HFFc6 (cell line): ENCODE measurements around the gene ZCCHC7. TPM values are rescaled to one million over a fixed set of nuclear protein-coding genes. Genes with fewer than 3 reads are reported as not detected.
A peak's percentile ranks its signal among the peaks of the same experiment; 100 is the strongest.

Experiments used
- DNase-seq: peaks from one replicate; pipeline ENCODE4 v3.0.0-alpha.2; 2018
- H3K27ac Mint-ChIP-seq: 2 replicates; pipeline ENCODE4 v1.8.0; 2020; ENCODE audit warnings: mild to moderate bottlenecking, mixed read lengths
- H3K27me3 Mint-ChIP-seq: 2 replicates; pipeline ENCODE4 v1.8.0; 2021; ENCODE audit warnings: mild to moderate bottlenecking, moderate library complexity, mixed read lengths; ENCODE audit not compliant: insufficient read depth
- H3K36me3 Mint-ChIP-seq: 2 replicates; pipeline ENCODE4 v1.8.0; 2021; ENCODE audit warnings: low read depth, mixed read lengths
- H3K4me1 Mint-ChIP-seq: 2 replicates; pipeline ENCODE4 v1.8.0; 2020; ENCODE audit warnings: low read depth, mixed read lengths
- H3K4me3 Mint-ChIP-seq: 2 replicates; pipeline ENCODE4 v1.8.0; 2020; ENCODE audit warnings: mild to moderate bottlenecking, moderate library complexity, mixed read lengths
- H3K9me3 Mint-ChIP-seq: 2 replicates; pipeline ENCODE4 v1.8.0; 2020; ENCODE audit warnings: mild to moderate bottlenecking, mixed read lengths
- CTCF ChIP-seq: fragments of 200-600 bp; sonication (generic); IDR thresholded peaks from 2 replicates; pipeline ENCODE4 v1.5.0; 2021; ENCODE audit warnings: antibody characterized with exemption, mild to moderate bottlenecking
- total RNA-seq, 6 experiments: library from RNA; stranded (reverse); fragmentation: NEBNext Ultra II Directional; extraction: Animal tissue kit (Norgen Biotek cat#: 25700); gene quantifications; 2 replicates in 1 of 6; 3 replicates in 5 of 6; pipeline ENCODE4 v1.2.3, GENCODE V29; 2021

ZCCHC7 gene
- total RNA-seq, 6 experiments from 2014 or later = 18.5 to 22.9 (median 18.8) TPM

GRCh38 chr9:37283730-37284325 is 163.5 kb downstream of the ZCCHC7 start:
- DNase-seq = peak; percentile 35
- Mint-ChIP-seq H3K36me3 (peaks cover 4% of the 10 kb centered on the region; the same call in 1 of the 2 replicates), H3K9me3 (no peaks in the 10 kb centered on the region), H3K27ac (peak overlapping the region; percentile 75), H3K4me1 (peaks cover 33% of the 10 kb centered on the region), H3K27me3 (no peaks in the 10 kb centered on the region), H3K4me3 (peak overlapping the region; percentile 16; the same call in 1 of the 2 replicates)
- TF ChIP-seq CTCF = no peak

GRCh38 chr9:37284636-37285035 is 164.3 kb downstream of the ZCCHC7 start:
- Mint-ChIP-seq H3K9me3 (no peaks in the 10 kb centered on the region), H3K36me3 (peaks cover 5% of the 10 kb centered on the region; the same call in 1 of the 2 replicates), H3K4me1 (peaks cover 37% of the 10 kb centered on the region), H3K27me3 (no peaks in the 10 kb centered on the region), H3K4me3 (no peak overlapping the region), H3K27ac (no peak overlapping the region)
- DNase-seq = no peak
- no peak for TF ChIP-seq CTCF

GRCh38 chr9:37286530-37287175 is 166.3 kb downstream of the ZCCHC7 start:
- Mint-ChIP-seq H3K4me1 (peaks cover 43% of the 10 kb centered on the region), H3K9me3 (no peaks in the 10 kb centered on the region)
- no peak for DNase-seq

GRCh38 chr9:37287317-37287716 is 166.9 kb downstream of the ZCCHC7 start:
- H3K27ac Mint-ChIP-seq = no peak overlapping the region
- H3K4me3 Mint-ChIP-seq = no peak overlapping the region
- peaks cover 2% of the 10 kb centered on the region; the same call in 1 of the 2 replicates for H3K27me3 Mint-ChIP-seq
- DNase-seq = no peak
- peaks cover 43% of the 10 kb centered on the region for H3K4me1 Mint-ChIP-seq
- H3K36me3 Mint-ChIP-seq = peaks cover 5% of the 10 kb centered on the region; the same call in 1 of the 2 replicates
- no peaks in the 10 kb centered on the region for H3K9me3 Mint-ChIP-seq
- TF ChIP-seq CTCF = no peak

More at GRCh38 chr9:37286530-37287175, 166.3 kb downstream of the ZCCHC7 start:
- Mint-ChIP-seq H3K27ac (no peak overlapping the region), H3K4me3 (no peak overlapping the region), H3K36me3 (peaks cover 5% of the 10 kb centered on the region; the same call in 1 of the 2 replicates), H3K27me3 (peaks cover 2% of the 10 kb centered on the region; the same call in 1 of the 2 replicates)
- TF ChIP-seq CTCF = no peak

- peaks cover 2% of the 10 kb centered on the region; the same call in 1 of the 2 replicates for H3K27me3 Mint-ChIP-seq
- no peak for TF ChIP-seq CTCF
- peaks cover 5% of the 10 kb centered on the region; the same call in 1 of the 2 replicates for H3K36me3 Mint-ChIP-seq
- no peak for DNase-seq
- no peak overlapping the region for H3K27ac Mint-ChIP-seq
- H3K4me1 Mint-ChIP-seq = peaks cover 46% of the 10 kb centered on the region
- H3K4me3 Mint-ChIP-seq = no peak overlapping the region
- H3K9me3 Mint-ChIP-seq = no peaks in the 10 kb centered on the region
These were observed 169.3 kb downstream of the ZCCHC7 start for GRCh38 chr9:37289631-37290030.
